GM23338 (cell line): ENCODE measurements around the gene CPNE4.

ENCODE experiments used
- CREB1 ChIP-seq: fragments of 250-450 bp; sonication (Bioruptor Pico); IDR thresholded peaks from 2 replicates; pipeline ENCODE4 v1.5.0; 2020; ENCODE audit warnings: low read depth, mild to moderate bottlenecking, moderate library complexity
- EZH2 ChIP-seq: fragments of 200-600 bp; sonication (generic); IDR thresholded peaks from one replicate; pipeline ENCODE4 v1.8.0; 2017; ENCODE audit warnings: antibody characterized with exemption, mild to moderate bottlenecking, low read depth; ENCODE audit not compliant: unreplicated experiment
- EZH2phosphoT487 ChIP-seq: fragments of 200-600 bp; sonication (generic); IDR thresholded peaks from one replicate; pipeline ENCODE4 v1.8.1; 2018; ENCODE audit warnings: antibody characterized with exemption; ENCODE audit not compliant: unreplicated experiment
- JUNB ChIP-seq: IDR thresholded peaks from one replicate; pipeline ENCODE4 v1.6.1; 2016; ENCODE audit warnings: antibody characterized with exemption; ENCODE audit not compliant: unreplicated experiment
- POLR2AphosphoS5 ChIP-seq: IDR thresholded peaks from 2 replicates; pipeline ENCODE4 v1.6.1; 2016; ENCODE audit warnings: antibody characterized with exemption, low read depth
- STAT1 ChIP-seq: IDR thresholded peaks from one replicate; pipeline ENCODE4 v1.6.1; 2016; ENCODE audit warnings: antibody characterized with exemption; ENCODE audit not compliant: unreplicated experiment
- ZNF114 ChIP-seq: fragments of 250-450 bp; sonication (Bioruptor Pico); IDR thresholded peaks from 2 replicates; pipeline ENCODE4 v1.5.0; 2020; ENCODE audit warnings: mild to moderate bottlenecking, moderate library complexity
- ZNF331 ChIP-seq: fragments of 250-450 bp; sonication (Bioruptor Pico); IDR thresholded peaks from 2 replicates; pipeline ENCODE4 v1.5.0; 2020; ENCODE audit warnings: low read depth, mild to moderate bottlenecking, moderate library complexity
- TF ChIP-seq, protein P1 (sequence below), 2 experiments: fragments of 200-600 bp in 1 of 2; sonication (generic) in 1 of 2; conservative IDR thresholded peaks; 2 replicates each; pipeline versions ENCODE4 v1.5.1 to v1.6.1; 2016 to 2017; ENCODE audit warnings: antibody characterized with exemption in 2 of 2, low read depth in 2 of 2, mild to moderate bottlenecking in 2 of 2, moderate library complexity in 1 of 2
- TF ChIP-seq, protein P2 (sequence below): IDR thresholded peaks from 2 replicates; pipeline ENCODE4 v1.6.1; 2016; ENCODE audit warnings: antibody characterized with exemption
- TF ChIP-seq, protein P3 (sequence below): IDR thresholded peaks from one replicate; pipeline ENCODE4 v1.6.1; 2018; ENCODE audit warnings: antibody characterized with exemption; ENCODE audit not compliant: unreplicated experiment

DNA sequence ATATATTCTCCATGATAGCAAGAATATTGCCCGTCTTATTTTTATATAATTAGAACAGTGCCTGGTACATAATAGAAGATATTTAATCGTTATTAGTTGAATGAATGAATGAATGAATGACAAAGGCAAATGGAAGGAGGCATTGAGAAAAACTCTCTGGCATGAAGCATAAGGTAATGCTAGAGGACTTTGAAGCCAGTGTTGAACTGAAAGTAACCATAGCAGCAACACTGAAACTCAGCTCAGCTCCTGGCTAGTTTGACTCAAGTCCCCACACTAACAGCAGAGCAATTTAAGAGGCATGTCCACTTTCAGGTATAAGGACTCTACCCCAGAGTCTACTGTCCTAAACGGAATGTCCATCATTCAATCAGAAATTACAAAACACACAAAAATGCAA is 227.0 kb downstream of the CPNE4 start:
- no peak for TF ChIP-seq EZH2
- TF ChIP-seq, protein P1, sequence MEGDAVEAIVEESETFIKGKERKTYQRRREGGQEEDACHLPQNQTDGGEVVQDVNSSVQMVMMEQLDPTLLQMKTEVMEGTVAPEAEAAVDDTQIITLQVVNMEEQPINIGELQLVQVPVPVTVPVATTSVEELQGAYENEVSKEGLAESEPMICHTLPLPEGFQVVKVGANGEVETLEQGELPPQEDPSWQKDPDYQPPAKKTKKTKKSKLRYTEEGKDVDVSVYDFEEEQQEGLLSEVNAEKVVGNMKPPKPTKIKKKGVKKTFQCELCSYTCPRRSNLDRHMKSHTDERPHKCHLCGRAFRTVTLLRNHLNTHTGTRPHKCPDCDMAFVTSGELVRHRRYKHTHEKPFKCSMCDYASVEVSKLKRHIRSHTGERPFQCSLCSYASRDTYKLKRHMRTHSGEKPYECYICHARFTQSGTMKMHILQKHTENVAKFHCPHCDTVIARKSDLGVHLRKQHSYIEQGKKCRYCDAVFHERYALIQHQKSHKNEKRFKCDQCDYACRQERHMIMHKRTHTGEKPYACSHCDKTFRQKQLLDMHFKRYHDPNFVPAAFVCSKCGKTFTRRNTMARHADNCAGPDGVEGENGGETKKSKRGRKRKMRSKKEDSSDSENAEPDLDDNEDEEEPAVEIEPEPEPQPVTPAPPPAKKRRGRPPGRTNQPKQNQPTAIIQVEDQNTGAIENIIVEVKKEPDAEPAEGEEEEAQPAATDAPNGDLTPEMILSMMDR (conservative IDR thresholded peaks at IDR 0.05; ENCODE audit: low read depth in 2 of 2): no peak
- TF ChIP-seq POLR2AphosphoS5: no peak
- TF ChIP-seq STAT1: no peak
- TF ChIP-seq EZH2phosphoT487: no peak
- TF ChIP-seq, protein P2, sequence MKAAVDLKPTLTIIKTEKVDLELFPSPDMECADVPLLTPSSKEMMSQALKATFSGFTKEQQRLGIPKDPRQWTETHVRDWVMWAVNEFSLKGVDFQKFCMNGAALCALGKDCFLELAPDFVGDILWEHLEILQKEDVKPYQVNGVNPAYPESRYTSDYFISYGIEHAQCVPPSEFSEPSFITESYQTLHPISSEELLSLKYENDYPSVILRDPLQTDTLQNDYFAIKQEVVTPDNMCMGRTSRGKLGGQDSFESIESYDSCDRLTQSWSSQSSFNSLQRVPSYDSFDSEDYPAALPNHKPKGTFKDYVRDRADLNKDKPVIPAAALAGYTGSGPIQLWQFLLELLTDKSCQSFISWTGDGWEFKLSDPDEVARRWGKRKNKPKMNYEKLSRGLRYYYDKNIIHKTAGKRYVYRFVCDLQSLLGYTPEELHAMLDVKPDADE: no peak
- TF ChIP-seq, protein P3, sequence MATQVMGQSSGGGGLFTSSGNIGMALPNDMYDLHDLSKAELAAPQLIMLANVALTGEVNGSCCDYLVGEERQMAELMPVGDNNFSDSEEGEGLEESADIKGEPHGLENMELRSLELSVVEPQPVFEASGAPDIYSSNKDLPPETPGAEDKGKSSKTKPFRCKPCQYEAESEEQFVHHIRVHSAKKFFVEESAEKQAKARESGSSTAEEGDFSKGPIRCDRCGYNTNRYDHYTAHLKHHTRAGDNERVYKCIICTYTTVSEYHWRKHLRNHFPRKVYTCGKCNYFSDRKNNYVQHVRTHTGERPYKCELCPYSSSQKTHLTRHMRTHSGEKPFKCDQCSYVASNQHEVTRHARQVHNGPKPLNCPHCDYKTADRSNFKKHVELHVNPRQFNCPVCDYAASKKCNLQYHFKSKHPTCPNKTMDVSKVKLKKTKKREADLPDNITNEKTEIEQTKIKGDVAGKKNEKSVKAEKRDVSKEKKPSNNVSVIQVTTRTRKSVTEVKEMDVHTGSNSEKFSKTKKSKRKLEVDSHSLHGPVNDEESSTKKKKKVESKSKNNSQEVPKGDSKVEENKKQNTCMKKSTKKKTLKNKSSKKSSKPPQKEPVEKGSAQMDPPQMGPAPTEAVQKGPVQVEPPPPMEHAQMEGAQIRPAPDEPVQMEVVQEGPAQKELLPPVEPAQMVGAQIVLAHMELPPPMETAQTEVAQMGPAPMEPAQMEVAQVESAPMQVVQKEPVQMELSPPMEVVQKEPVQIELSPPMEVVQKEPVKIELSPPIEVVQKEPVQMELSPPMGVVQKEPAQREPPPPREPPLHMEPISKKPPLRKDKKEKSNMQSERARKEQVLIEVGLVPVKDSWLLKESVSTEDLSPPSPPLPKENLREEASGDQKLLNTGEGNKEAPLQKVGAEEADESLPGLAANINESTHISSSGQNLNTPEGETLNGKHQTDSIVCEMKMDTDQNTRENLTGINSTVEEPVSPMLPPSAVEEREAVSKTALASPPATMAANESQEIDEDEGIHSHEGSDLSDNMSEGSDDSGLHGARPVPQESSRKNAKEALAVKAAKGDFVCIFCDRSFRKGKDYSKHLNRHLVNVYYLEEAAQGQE: no peak
- no peak for TF ChIP-seq ZNF331 (CRISPR knock-in tag)
- no peak for TF ChIP-seq CREB1 (CRISPR knock-in tag)
- no peak for TF ChIP-seq JUNB
- no peak for TF ChIP-seq ZNF114 (CRISPR knock-in tag)
